Neural crest cell (in vitro differentiated cells): ENCODE measurements around the gene CAPZB. TPM values are rescaled to one million over a fixed set of nuclear protein-coding genes. Genes with fewer than 3 reads are reported as not detected.

Source experiments
- DNase-seq: peaks from one replicate; pipeline ENCODE4 v3.0.0; 2021; ENCODE audit warnings: low read depth, mixed read lengths, low spot score
- H3K27ac Mint-ChIP-seq: one replicate; pipeline ENCODE4 v1.8.0; 2021; ENCODE audit warnings: mild to moderate bottlenecking, mixed read lengths; ENCODE audit not compliant: unreplicated experiment
- H3K27me3 Mint-ChIP-seq: 2 replicates; pipeline ENCODE4 v1.8.0; 2021; ENCODE audit warnings: low read depth, mild to moderate bottlenecking, mixed read lengths
- H3K36me3 Mint-ChIP-seq: 2 replicates; pipeline ENCODE4 v1.8.0; 2021; ENCODE audit warnings: low read depth, mild to moderate bottlenecking, mixed read lengths
- H3K4me1 Mint-ChIP-seq: 2 replicates; pipeline ENCODE4 v1.8.0; 2021; ENCODE audit warnings: mixed read lengths
- H3K4me3 Mint-ChIP-seq: one replicate; pipeline ENCODE4 v1.8.0; 2021; ENCODE audit warnings: mild to moderate bottlenecking, mixed read lengths
- H3K9me3 Mint-ChIP-seq: 2 replicates; pipeline ENCODE4 v1.8.0; 2021; ENCODE audit warnings: mixed read lengths
- CTCF ChIP-seq: fragments of 200-600 bp; sonication (generic); conservative IDR thresholded peaks from 2 replicates; pipeline ENCODE4 v1.5.0; 2021; ENCODE audit warnings: antibody characterized with exemption, mild to moderate bottlenecking
- long read RNA-seq: library from polyadenylated mRNA; unstranded; transcript quantifications from one replicate; pipeline ENCODE4 v2.0.0, GENCODE V29; 2020
- total RNA-seq: library from RNA; stranded (reverse); gene quantifications from 2 replicates; pipeline ENCODE4 v1.2.1, GENCODE V29; 2021

CAPZB gene
- 256 and 257 TPM in 2 replicates for total RNA-seq
- long read RNA-seq, transcript CAPZB-201 (9 exons, 858 nt), result major isoform, 38 of 41 reads
- long read RNA-seq, partial matches to known transcripts, result 1 of 41 reads
- long read RNA-seq, other reads (novel, unspliced or antisense), result 1 of 41 reads

GRCh38 chr1:19485362-19486187 is at the start of gene CAPZB:
CAPZB (minus strand) TSS chr1:19485539; CDS start chr1:19485438, 101 bp downstream.
- peak; percentile 84 for DNase-seq
- Mint-ChIP-seq H3K36me3 (no peaks in the 10 kb centered on the region), H3K4me1 (peaks cover 35% of the 10 kb centered on the region), H3K9me3 (no peaks in the 10 kb centered on the region), H3K4me3 (peak within 1 kb of the TSS; percentile 97), H3K27ac (peak within 1 kb of the TSS; percentile 75), H3K27me3 (no peaks in the 10 kb centered on the region)
- TF ChIP-seq CTCF, result no peak

DNA sequence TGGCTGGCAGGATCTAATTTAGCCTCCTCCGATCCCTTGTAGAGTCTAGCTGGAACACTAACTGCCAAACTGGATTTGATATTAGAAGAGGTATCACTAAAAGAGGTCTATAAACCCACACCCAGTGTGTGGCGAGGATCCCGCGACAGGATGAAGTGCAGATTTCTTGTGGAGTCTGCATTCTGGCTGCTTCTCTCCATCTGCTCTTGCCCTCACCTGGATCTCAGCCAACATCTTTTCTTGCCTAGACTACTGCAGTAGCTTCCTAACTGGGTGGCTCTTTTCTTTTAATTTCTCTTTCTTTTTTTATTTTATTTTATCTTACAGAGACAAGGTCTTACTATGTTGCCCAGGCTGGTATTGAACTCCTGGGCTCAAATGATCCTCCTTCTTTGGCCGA is 48.9 kb upstream of the CAPZB start:
- no peak for DNase-seq
- no peak for TF ChIP-seq CTCF
- Mint-ChIP-seq H3K36me3 (peaks cover 4% of the 10 kb centered on the region), H3K4me3 (no peak overlapping the region), H3K4me1 (no peaks in the 10 kb centered on the region), H3K9me3 (peaks cover 10% of the 10 kb centered on the region), H3K27ac (no peak overlapping the region), H3K27me3 (no peaks in the 10 kb centered on the region)

- DNase-seq, result no peak
- H3K4me3 Mint-ChIP-seq, result no peak overlapping the region
- no peak for TF ChIP-seq CTCF
- H3K36me3 Mint-ChIP-seq, result peaks cover 4% of the 10 kb centered on the region
- H3K4me1 Mint-ChIP-seq, result no peaks in the 10 kb centered on the region
- no peaks in the 10 kb centered on the region for H3K27me3 Mint-ChIP-seq
- peaks cover 10% of the 10 kb centered on the region for H3K9me3 Mint-ChIP-seq
- peak overlapping the region; percentile 90 for H3K27ac Mint-ChIP-seq
Measured at GRCh38 chr1:19533626-19534025, 48.3 kb upstream of the CAPZB start.

- no peaks in the 10 kb centered on the region for H3K4me1 Mint-ChIP-seq
Measured at GRCh38 chr1:19532519-19532918, 47.2 kb upstream of the CAPZB start.

DNA sequence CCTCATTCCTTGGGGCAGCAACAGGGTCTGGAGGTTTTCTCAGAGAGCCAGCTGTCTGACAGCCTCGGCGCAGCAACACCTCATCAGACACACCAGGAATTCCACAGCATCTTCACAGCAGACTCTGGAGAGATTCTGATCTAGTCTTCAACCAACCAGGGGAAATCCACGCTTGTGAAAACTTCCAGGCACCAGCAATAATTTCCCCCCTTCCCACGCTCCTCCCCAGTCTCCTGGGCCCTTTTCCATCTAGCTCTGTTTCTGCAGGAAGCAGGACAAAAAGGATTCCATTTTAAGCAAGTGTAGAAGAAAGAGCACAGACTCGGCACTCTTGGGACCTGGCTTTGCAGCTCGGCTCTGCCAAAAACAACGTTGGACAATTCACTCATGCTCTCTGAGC is 44.3 kb upstream of the CAPZB start:
- Mint-ChIP-seq H3K36me3 (no peaks in the 10 kb centered on the region), H3K4me1 (no peaks in the 10 kb centered on the region), H3K27ac (no peak overlapping the region), H3K9me3 (no peaks in the 10 kb centered on the region), H3K27me3 (no peaks in the 10 kb centered on the region), H3K4me3 (no peak overlapping the region)
- TF ChIP-seq CTCF, result no peak
- DNase-seq, result no peak

More at GRCh38 chr1:19532519-19532918, 47.2 kb upstream of the CAPZB start:
- DNase-seq, result no peak
- Mint-ChIP-seq H3K4me3 (no peak overlapping the region), H3K27me3 (no peaks in the 10 kb centered on the region), H3K27ac (no peak overlapping the region), H3K9me3 (peaks cover 8% of the 10 kb centered on the region), H3K36me3 (peaks cover 4% of the 10 kb centered on the region)
- TF ChIP-seq CTCF, result no peak
